ENCODE data around the gene SMC1B. TPM values are rescaled to one million over a fixed set of nuclear protein-coding genes. Genes with fewer than 3 reads are reported as not detected.

The SMC1B gene
- polyA plus RNA-seq, 1 donor from 2014 or later, result not detected

DNA sequence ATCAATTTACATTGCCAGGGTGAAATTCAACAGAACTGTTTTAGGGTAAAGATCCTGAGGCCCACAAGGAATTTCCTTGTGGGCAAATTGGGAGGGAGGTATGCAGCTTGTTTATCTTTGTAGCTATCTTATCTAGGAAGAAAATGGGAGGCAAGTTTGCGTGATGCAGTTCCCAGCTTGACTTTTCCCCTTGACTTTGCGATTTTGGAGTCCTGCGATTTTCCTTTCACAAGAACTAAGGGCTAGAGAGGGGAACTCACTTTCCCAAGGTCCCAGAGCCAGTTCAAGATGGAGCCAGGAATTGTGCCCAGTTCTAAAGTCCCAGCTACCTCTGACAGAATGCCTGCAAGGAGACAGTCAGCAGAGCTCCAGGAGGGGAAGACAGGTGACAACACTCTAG lies 30.8 kb upstream of the SMC1B start:
- Histone ChIP-seq H3K9me3 (ENCODE audit: low read length) (no peaks in the 10 kb centered on the region), H3K4me3 (ENCODE audit: low read length) (no peak overlapping the region), H3K27ac (ENCODE audit: low read length) (no peak overlapping the region), H3K79me2 (replicated peaks; ENCODE audit: insufficient read depth, low read length) (no peaks in the 10 kb centered on the region), H3K36me3 (ENCODE audit: insufficient read depth, low read length) (no peaks in the 10 kb centered on the region), H3K27me3 (ENCODE audit: insufficient read depth, low read depth, low read length) (no peaks in the 10 kb centered on the region), H3F3A (ENCODE audit: insufficient read depth, low read length, poor library complexity, severe bottlenecking) (no peaks in the 10 kb centered on the region), H4K20me1 (ENCODE audit: insufficient read depth) (no peaks in the 10 kb centered on the region), H2AFZ (ENCODE audit: low read depth, low read length) (no peak overlapping the region), H3K9me2 (ENCODE audit: insufficient read depth, low read length) (no peaks in the 10 kb centered on the region), H3K9ac (ENCODE audit: low read length) (no peak overlapping the region), H3K4me2 (ENCODE audit: low read length) (no peak overlapping the region)
- TF ChIP-seq SMC3 (conservative IDR thresholded peaks at IDR 0.05; ENCODE audit: poor library complexity) (no peak), MXI1 (conservative IDR thresholded peaks at IDR 0.05; ENCODE audit: poor library complexity, severe bottlenecking) (no peak), RAD21 (conservative IDR thresholded peaks at IDR 0.05) (no peak), POLR2AphosphoS5 (IDR thresholded peaks at IDR 0.05) (no peak), CTCF (IDR thresholded peaks at IDR 0.05; ENCODE audit: poor library complexity, severe bottlenecking) (no peak), REST (IDR thresholded peaks at IDR 0.05; ENCODE audit: borderline replicate concordance) (no peak), EZH2 (IDR thresholded peaks at IDR 0.05; ENCODE audit: borderline replicate concordance, insufficient read depth, low read length, poor library complexity, severe bottlenecking) (no peak), EP300 (conservative IDR thresholded peaks at IDR 0.05; ENCODE audit: poor library complexity, severe bottlenecking) (no peak), TAF1 (IDR thresholded peaks at IDR 0.05; ENCODE audit: low read depth) (no peak)

DNA sequence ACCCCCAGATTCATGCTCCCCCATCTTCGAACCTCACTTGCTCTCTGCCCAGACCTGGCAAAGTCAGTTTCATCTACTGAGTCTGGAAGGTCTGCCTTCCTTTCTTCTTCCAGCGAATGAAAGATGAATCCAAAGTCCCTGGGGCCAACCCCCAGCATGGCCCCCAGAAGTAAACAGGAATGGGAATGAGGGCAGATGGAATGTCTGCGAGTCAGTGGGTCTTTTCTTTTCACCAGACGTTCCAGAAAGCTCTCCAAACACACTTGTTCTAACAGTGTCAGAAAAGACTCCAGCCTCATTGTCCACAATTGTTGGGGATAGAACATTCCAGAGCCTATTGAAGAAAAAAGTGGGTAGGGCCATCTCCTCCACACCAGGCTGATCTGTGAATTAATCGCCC lies 28.7 kb upstream of the SMC1B start:
- Histone ChIP-seq H2AFZ (ENCODE audit: low read depth, low read length) (no peak overlapping the region), H3K27me3 (ENCODE audit: insufficient read depth, low read depth, low read length) (no peaks in the 10 kb centered on the region), H4K20me1 (ENCODE audit: insufficient read depth) (no peaks in the 10 kb centered on the region), H3K27ac (ENCODE audit: low read length) (no peak overlapping the region), H3K4me2 (ENCODE audit: low read length) (no peak overlapping the region), H3K4me3 (ENCODE audit: low read length) (no peak overlapping the region), H3K9ac (ENCODE audit: low read length) (no peak overlapping the region), H3K79me2 (replicated peaks; ENCODE audit: insufficient read depth, low read length) (no peaks in the 10 kb centered on the region), H3K9me3 (ENCODE audit: low read length) (no peaks in the 10 kb centered on the region), H3K9me2 (ENCODE audit: insufficient read depth, low read length) (no peaks in the 10 kb centered on the region), H3F3A (ENCODE audit: insufficient read depth, low read length, poor library complexity, severe bottlenecking) (no peaks in the 10 kb centered on the region), H3K36me3 (ENCODE audit: insufficient read depth, low read length) (no peaks in the 10 kb centered on the region)
- no peak for TF ChIP-seq TAF1 (IDR thresholded peaks at IDR 0.05; ENCODE audit: low read depth)
- TF ChIP-seq MXI1 (conservative IDR thresholded peaks at IDR 0.05; ENCODE audit: poor library complexity, severe bottlenecking), result no peak
- TF ChIP-seq RAD21 (conservative IDR thresholded peaks at IDR 0.05), result no peak
- no peak for TF ChIP-seq EP300 (conservative IDR thresholded peaks at IDR 0.05; ENCODE audit: poor library complexity, severe bottlenecking)
- no peak for TF ChIP-seq SMC3 (conservative IDR thresholded peaks at IDR 0.05; ENCODE audit: poor library complexity)
- TF ChIP-seq EZH2 (IDR thresholded peaks at IDR 0.05; ENCODE audit: borderline replicate concordance, insufficient read depth, low read length, poor library complexity, severe bottlenecking), result no peak
- TF ChIP-seq CTCF (IDR thresholded peaks at IDR 0.05; ENCODE audit: poor library complexity, severe bottlenecking), result no peak
- TF ChIP-seq POLR2AphosphoS5 (IDR thresholded peaks at IDR 0.05), result no peak
- TF ChIP-seq REST (IDR thresholded peaks at IDR 0.05; ENCODE audit: borderline replicate concordance), result no peak
